GM21360 (cell line): ENCODE data around the gene RALY.

Experiments
- ATAC-seq: cut with Tn5 transposase; IDR thresholded peaks from one replicate; pipeline ENCODE4 v1.9.1; 2021; ENCODE audit warnings: mild to moderate bottlenecking, moderate library complexity; ENCODE audit not compliant: unreplicated experiment

Gene RALY

GRCh38 chr20:34102342-34102741, 108.6 kb downstream of the RALY start:
- no peak for ATAC-seq

- no peak for ATAC-seq
Measured at GRCh38 chr20:34104059-34104458, 110.3 kb downstream of the RALY start.

GRCh38 chr20:34105978-34106675, 112.4 kb downstream of the RALY start:
- ATAC-seq, result no peak

GRCh38 chr20:34108616-34109174, 115.0 kb downstream of the RALY start:
- no peak for ATAC-seq

- ATAC-seq, result no peak
Measured at GRCh38 chr20:34109442-34109841, 115.7 kb downstream of the RALY start.

- no peak for ATAC-seq
Measured at GRCh38 chr20:34110025-34110744, 116.5 kb downstream of the RALY start.

GRCh38 chr20:34110745-34111641, 117.3 kb downstream of the RALY start:
- ATAC-seq, result no peak

GRCh38 chr20:34111702-34112599, 118.2 kb downstream of the RALY start, which contains the start of gene EIF2S2:
Gene EIF2S2, minus strand, starts transcription at chr20:34112243. Its CDS starts 133 bp downstream, at chr20:34112110.
- peak; percentile 82 for ATAC-seq

GRCh38 chr20:34112600-34113101, 118.9 kb downstream of the RALY start:
- ATAC-seq, result no peak

- no peak for ATAC-seq
Measured at GRCh38 chr20:34114809-34115208, 121.1 kb downstream of the RALY start.

GRCh38 chr20:34115232-34115631, 121.5 kb downstream of the RALY start:
- ATAC-seq, result no peak

GRCh38 chr20:34120213-34120612, 126.5 kb downstream of the RALY start:
- no peak for ATAC-seq

GRCh38 chr20:34122274-34122980, 128.7 kb downstream of the RALY start:
- ATAC-seq, result no peak

GRCh38 chr20:34123309-34123708, 129.6 kb downstream of the RALY start:
- ATAC-seq, result no peak

- no peak for ATAC-seq
Measured at GRCh38 chr20:34124469-34125249, 130.9 kb downstream of the RALY start.

- no peak for ATAC-seq
Measured at GRCh38 chr20:34127792-34128191, 134.1 kb downstream of the RALY start.

- no peak for ATAC-seq
Measured at GRCh38 chr20:34129518-34130162, 135.9 kb downstream of the RALY start.

- no peak for ATAC-seq
Measured at GRCh38 chr20:34131491-34131890, 137.8 kb downstream of the RALY start.
